Neural cell (in vitro differentiated cells): ENCODE results near the gene AK5. TPM values are rescaled to one million over a fixed set of nuclear protein-coding genes. Genes with fewer than 3 reads are reported as not detected.

Source experiments
- H2AFZ ChIP-seq: fragments of 200-600, 300-800 bp; sonication (generic), shearing (Covaris generic); 2 replicates; pipeline ENCODE4 v1.6.0; 2014; ENCODE audit warnings: low read depth, mild to moderate bottlenecking, antibody characterized with exemption, low read length, moderate library complexity
- H3F3A ChIP-seq: fragments of 200-600 bp; shearing (Covaris generic); 2 replicates; pipeline ENCODE4 v1.6.1; 2016; ENCODE audit warnings: mild to moderate bottlenecking, moderate library complexity, mixed read lengths, antibody characterized with exemption, low read length; ENCODE audit not compliant: insufficient read depth, poor library complexity, severe bottlenecking
- H3K27ac ChIP-seq: fragments of 200-600, 300-800 bp; sonication (generic), shearing (Covaris generic); 2 replicates; pipeline ENCODE4 v1.5.1; 2014; ENCODE audit warnings: mild to moderate bottlenecking, low read length, moderate library complexity
- H3K27me3 ChIP-seq: fragments of 300-800, 200-600 bp; sonication (generic), shearing (Covaris generic); 2 replicates; pipeline ENCODE4 v1.6.0; 2014; ENCODE audit warnings: mild to moderate bottlenecking, low read depth, low read length, moderate library complexity; ENCODE audit not compliant: insufficient read depth
- H3K36me3 ChIP-seq: fragments of 300-800, 200-600 bp; sonication (generic), shearing (Covaris generic); 2 replicates; pipeline ENCODE4 v1.5.1; 2014; ENCODE audit warnings: mild to moderate bottlenecking, antibody characterized with exemption, low read length, moderate library complexity; ENCODE audit not compliant: insufficient read depth
- H3K4me2 ChIP-seq: fragments of 300-800, 200-600 bp; sonication (generic), shearing (Covaris generic); 2 replicates; pipeline ENCODE4 v1.6.0; 2014; ENCODE audit warnings: mild to moderate bottlenecking, low read length
- H3K4me3 ChIP-seq: fragments of 300-800, 200-600 bp; sonication (generic), shearing (Covaris generic); 2 replicates; pipeline ENCODE4 v1.5.1; 2014; ENCODE audit warnings: mild to moderate bottlenecking, low read length, moderate library complexity
- H3K79me2 ChIP-seq: fragments of 200-600 bp; shearing (Covaris generic); replicated peaks from 2 replicates; pipeline ENCODE4 v1.6.0; 2014; ENCODE audit warnings: mild to moderate bottlenecking, low read length, moderate library complexity; ENCODE audit not compliant: insufficient read depth
- H3K9ac ChIP-seq: fragments of 300-800, 200-600 bp; sonication (generic), shearing (Covaris generic); 2 replicates; pipeline ENCODE4 v1.6.1; 2016; ENCODE audit warnings: mild to moderate bottlenecking, low read length, mixed read lengths
- H3K9me2 ChIP-seq: fragments of 200-600 bp; shearing (Covaris generic); 2 replicates; pipeline ENCODE4 v1.6.1; 2016; ENCODE audit warnings: mild to moderate bottlenecking, low read length, mixed read lengths; ENCODE audit not compliant: insufficient read depth
- H3K9me3 ChIP-seq: fragments of 200-600, 300-800 bp; sonication (generic), shearing (Covaris generic); 2 replicates; pipeline ENCODE4 v1.6.1; 2016; ENCODE audit warnings: mild to moderate bottlenecking, mixed run types, low read length, moderate library complexity, mixed read lengths
- H4K20me1 ChIP-seq: fragments of 200-600 bp; shearing (Covaris generic); 2 replicates; pipeline ENCODE4 v1.6.1; 2016; ENCODE audit warnings: mild to moderate bottlenecking, mixed run types; ENCODE audit not compliant: insufficient read depth
- CTCF ChIP-seq: fragments of 450-650 bp; IDR thresholded peaks from 2 replicates; pipeline ENCODE4 v1.5.1; 2014; ENCODE audit warnings: antibody characterized with exemption, mild to moderate bottlenecking, moderate library complexity; ENCODE audit not compliant: poor library complexity, severe bottlenecking
- EP300 ChIP-seq: fragments of 450-650 bp; conservative IDR thresholded peaks from 2 replicates; pipeline ENCODE4 v1.6.1; 2014; ENCODE audit warnings: antibody characterized with exemption, mild to moderate bottlenecking, moderate library complexity; ENCODE audit not compliant: poor library complexity, severe bottlenecking
- EZH2 ChIP-seq: fragments of 200-600, 300-800 bp; shearing (Covaris generic), sonication (generic); IDR thresholded peaks from 2 replicates; pipeline ENCODE4 v1.6.1; 2014; ENCODE audit warnings: antibody characterized with exemption, low read length, borderline replicate concordance, mild to moderate bottlenecking; ENCODE audit not compliant: insufficient read depth, poor library complexity, severe bottlenecking
- MXI1 ChIP-seq: fragments of 450-650 bp; conservative IDR thresholded peaks from 2 replicates; pipeline ENCODE4 v1.6.1; 2014; ENCODE audit warnings: antibody characterized with exemption, mild to moderate bottlenecking; ENCODE audit not compliant: poor library complexity, severe bottlenecking
- POLR2AphosphoS5 ChIP-seq: IDR thresholded peaks from 2 replicates; pipeline ENCODE4 v1.6.1; 2012
- RAD21 ChIP-seq: fragments of 450-650 bp; conservative IDR thresholded peaks from 2 replicates; pipeline ENCODE4 v1.6.1; 2014; ENCODE audit warnings: antibody characterized with exemption, mild to moderate bottlenecking, moderate library complexity
- REST ChIP-seq: IDR thresholded peaks from 2 replicates; pipeline ENCODE4 v1.6.1; 2012; ENCODE audit warnings: borderline replicate concordance
- SMC3 ChIP-seq: fragments of 450-650 bp; conservative IDR thresholded peaks from 2 replicates; pipeline ENCODE4 v1.6.1; 2014; ENCODE audit warnings: antibody characterized with exemption, mild to moderate bottlenecking, moderate library complexity; ENCODE audit not compliant: poor library complexity
- TAF1 ChIP-seq: IDR thresholded peaks from 2 replicates; pipeline ENCODE4 v1.6.1; 2012; ENCODE audit warnings: low read depth
- polyA plus RNA-seq: library from polyadenylated mRNA; depleted of rRNA; stranded (reverse); fragments of >200 nt; gene quantifications from 2 replicates; pipeline ENCODE4 v1.2.3, GENCODE V29; 2014

AK5 gene
- polyA plus RNA-seq, 1 donor from 2014 or later, result 7.1 TPM

- no peaks in the 10 kb centered on the region for H3K79me2 ChIP-seq
- no peaks in the 10 kb centered on the region for H3F3A ChIP-seq
- H3K9ac ChIP-seq, result no peak overlapping the region
- TF ChIP-seq EZH2 (no peak), EP300 (no peak), CTCF (no peak), RAD21 (no peak), POLR2AphosphoS5 (no peak), REST (no peak), MXI1 (no peak), TAF1 (no peak), SMC3 (no peak)
- H3K27ac ChIP-seq, result no peak overlapping the region
- no peaks in the 10 kb centered on the region for H3K27me3 ChIP-seq
- H3K4me3 ChIP-seq, result no peak overlapping the region
- no peaks in the 10 kb centered on the region for H4K20me1 ChIP-seq
- no peak overlapping the region for H2AFZ ChIP-seq
- H3K9me3 ChIP-seq, result no peaks in the 10 kb centered on the region
- H3K36me3 ChIP-seq, result no peaks in the 10 kb centered on the region
- H3K9me2 ChIP-seq, result no peaks in the 10 kb centered on the region
- no peak overlapping the region for H3K4me2 ChIP-seq
These were observed 257.2 kb downstream of the AK5 start for GRCh38 chr1:77538956-77539518.

GRCh38 chr1:77539519-77540142, 257.8 kb downstream of the AK5 start:
- H3K9me3 ChIP-seq, result no peaks in the 10 kb centered on the region
- H3K4me2 ChIP-seq, result no peak overlapping the region
- no peaks in the 10 kb centered on the region for H3K9me2 ChIP-seq
- no peak overlapping the region for H3K27ac ChIP-seq
- H4K20me1 ChIP-seq, result no peaks in the 10 kb centered on the region
- no peak overlapping the region for H3K9ac ChIP-seq
- TF ChIP-seq SMC3, result no peak
- no peak for TF ChIP-seq CTCF
- no peak for TF ChIP-seq EP300
- no peak for TF ChIP-seq REST
- no peak for TF ChIP-seq EZH2
- no peak for TF ChIP-seq RAD21
- no peak for TF ChIP-seq TAF1
- TF ChIP-seq POLR2AphosphoS5, result no peak
- TF ChIP-seq MXI1, result no peak
- no peaks in the 10 kb centered on the region for H3K27me3 ChIP-seq
- H3K79me2 ChIP-seq, result no peaks in the 10 kb centered on the region
- H3K36me3 ChIP-seq, result no peaks in the 10 kb centered on the region
- no peak overlapping the region for H2AFZ ChIP-seq
- no peak overlapping the region for H3K4me3 ChIP-seq
- H3F3A ChIP-seq, result no peaks in the 10 kb centered on the region
